Measurements from ENCODE around the gene GLS.

GLS gene

GRCh38 chr2:190987116-190987515 is 106.5 kb downstream of the GLS start:
- CTCF ChIA-PET: interaction anchor here (0.6 to 2.1 kb wide), 4 partner anchors 10 to 605 kb away, joined by 3 to 9 read pairs (median 4); no protein-coding TSS in a partner anchor
- Histone ChIP-seq H3K9me3 (ENCODE audit: control insufficient read depth, insufficient read depth, low read depth, low read length) (no peaks in the 10 kb centered on the region), H3K4me3 (ENCODE audit: low read depth, low read length) (no peak overlapping the region), H3K4me1 (ENCODE audit: control insufficient read depth, insufficient read depth, low read length) (no peaks in the 10 kb centered on the region), H3K27ac (ENCODE audit: extremely low read depth, low read depth, low read length) (no peak overlapping the region), H3K36me3 (ENCODE audit: control insufficient read depth in 2 of 2, insufficient read depth in 1 of 2, low read length in 2 of 2) (peaks cover 16 to 94% of the 10 kb centered on the region in 2 experiments)
- POLR2A ChIA-PET: interaction anchor here (1.2 kb wide), 1 partner anchor 25 kb away, joined by 3 read pairs; no protein-coding TSS in a partner anchor
- no peak for TF ChIP-seq ZNF148 (tag by site-specific recombination; IDR thresholded peaks at IDR 0.05; ENCODE audit: borderline replicate concordance)
- 0 out of 2 replicates have a peak, but pooled peaks have one; percentile 18 for TF ChIP-seq ZNF664 (tag by site-specific recombination; IDR thresholded peaks at IDR 0.05)
- TF ChIP-seq ZBTB49 (tag by site-specific recombination; IDR thresholded peaks at IDR 0.05; ENCODE audit: low read depth): no peak
- TF ChIP-seq ZFP41 (tag by site-specific recombination; IDR thresholded peaks at IDR 0.05; ENCODE audit: borderline replicate concordance): no peak
- no peak for TF ChIP-seq ZNF26 (tag by site-specific recombination; IDR thresholded peaks at IDR 0.05)

- H3K9me3 ChIP-seq (ENCODE audit: control insufficient read depth, insufficient read depth, low read depth, low read length): no peaks in the 10 kb centered on the region
- H3K36me3 ChIP-seq (ENCODE audit: control insufficient read depth in 2 of 2, insufficient read depth in 1 of 2, low read length in 2 of 2): peaks cover 16 to 94% of the 10 kb centered on the region in 2 experiments
- H3K4me3 ChIP-seq (ENCODE audit: low read depth, low read length): no peak overlapping the region
- CTCF ChIA-PET: interaction anchor here (1.0 to 2.1 kb wide), 2 partner anchors 9 to 605 kb away, joined by 5 to 9 read pairs; no protein-coding TSS in a partner anchor
- H3K4me1 ChIP-seq (ENCODE audit: control insufficient read depth, insufficient read depth, low read length): no peaks in the 10 kb centered on the region
- no peak for TF ChIP-seq OSR2 (tag by site-specific recombination; IDR thresholded peaks at IDR 0.05)
- TF ChIP-seq KLF9 (tag by site-specific recombination; IDR thresholded peaks at IDR 0.05; ENCODE audit: low read depth): no peak
- no peak for TF ChIP-seq ZNF768 (tag by site-specific recombination; IDR thresholded peaks at IDR 0.05)
- TF ChIP-seq ZBTB48 (tag by site-specific recombination; IDR thresholded peaks at IDR 0.05): no peak
- TF ChIP-seq BCL11B (tag by site-specific recombination; IDR thresholded peaks at IDR 0.05; ENCODE audit: low read depth): no peak
- TF ChIP-seq ZNF398 (tag by site-specific recombination; IDR thresholded peaks at IDR 0.05): no peak
- TF ChIP-seq ZNF404 (tag by site-specific recombination; IDR thresholded peaks at IDR 0.05): no peak
- no peak for TF ChIP-seq HOXD13 (CRISPR knock-in tag; IDR thresholded peaks at IDR 0.05; ENCODE audit: borderline replicate concordance)
- TF ChIP-seq ZNF658 (tag by site-specific recombination; IDR thresholded peaks at IDR 0.05): no peak
- no peak for TF ChIP-seq HOXA7 (CRISPR knock-in tag; IDR thresholded peaks at IDR 0.05; ENCODE audit: borderline replicate concordance)
- no peak overlapping the region for H3K27ac ChIP-seq (ENCODE audit: extremely low read depth, low read depth, low read length)
- POLR2A ChIA-PET: interaction anchor here (1.2 kb wide), 1 partner anchor 24 kb away, joined by 3 read pairs; no protein-coding TSS in a partner anchor
Measured at GRCh38 chr2:190987938-190988337, 107.3 kb downstream of the GLS start.

Data from HEK293 (cell line).